ENCODE results near the gene IARS1.

The IARS1 gene

GRCh38 chr9:92247981-92248380 is 45.5 kb downstream of the IARS1 start:
- Histone ChIP-seq H3K4me3 (ENCODE audit: low read length in 2 of 2) (no peak overlapping the region), H3K9ac (ENCODE audit: low read depth in 1 of 2, low read length in 2 of 2) (no peak overlapping the region), H3K27ac (ENCODE audit: low read depth in 2 of 2, low read length in 2 of 2) (no peak overlapping the region), H3K9me3 (ENCODE audit: control insufficient read depth in 2 of 2, low read length in 2 of 2) (no peaks in the 10 kb centered on the region), H3K36me3 (ENCODE audit: control insufficient read depth in 2 of 2, insufficient read depth in 2 of 2, low read length in 2 of 2) (peaks cover 76 to 87% of the 10 kb centered on the region in 2 donors), H3K27me3 (ENCODE audit: control insufficient read depth in 2 of 2, insufficient read depth in 2 of 2, low read length in 2 of 2) (no peaks in the 10 kb centered on the region), H3K4me1 (ENCODE audit: control insufficient read depth in 2 of 2, insufficient read depth in 2 of 2, low read length in 2 of 2) (no peaks in the 10 kb centered on the region)

DNA sequence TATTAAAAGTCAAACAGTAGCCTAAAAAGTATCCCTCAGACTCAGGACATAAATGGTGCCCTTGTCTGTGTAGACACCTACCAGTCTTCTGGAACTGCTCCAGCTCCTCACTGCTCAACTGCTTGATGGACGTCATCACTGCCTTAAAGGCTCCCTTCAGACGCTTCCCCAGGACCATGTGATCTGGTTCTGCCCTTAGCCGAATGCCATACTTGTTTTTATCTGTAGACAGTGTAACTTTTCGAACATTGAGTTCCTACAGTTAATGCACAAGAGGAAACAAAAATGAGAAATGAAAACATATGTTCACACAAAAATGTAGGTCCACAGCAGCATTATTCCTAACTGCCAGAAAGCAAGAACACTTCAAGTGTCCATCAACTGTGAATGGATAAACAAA is 46.2 kb downstream of the IARS1 start:
- no peak overlapping the region for H3K9ac ChIP-seq (ENCODE audit: low read depth in 1 of 2, low read length in 2 of 2)
- H3K36me3 ChIP-seq (ENCODE audit: control insufficient read depth in 2 of 2, insufficient read depth in 2 of 2, low read length in 2 of 2) = peaks cover 78 to 88% of the 10 kb centered on the region in 2 donors
- H3K27me3 ChIP-seq (ENCODE audit: control insufficient read depth in 2 of 2, insufficient read depth in 2 of 2, low read length in 2 of 2) = no peaks in the 10 kb centered on the region
- no peak overlapping the region for H3K4me3 ChIP-seq (ENCODE audit: low read length in 2 of 2)
- no peaks in the 10 kb centered on the region for H3K9me3 ChIP-seq (ENCODE audit: control insufficient read depth in 2 of 2, low read length in 2 of 2)
- no peak overlapping the region for H3K27ac ChIP-seq (ENCODE audit: low read depth in 2 of 2, low read length in 2 of 2)
- no peaks in the 10 kb centered on the region for H3K4me1 ChIP-seq (ENCODE audit: control insufficient read depth in 2 of 2, insufficient read depth in 2 of 2, low read length in 2 of 2)

GRCh38 chr9:92245005-92245797 is 48.3 kb downstream of the IARS1 start:
- no peak overlapping the region for H3K4me3 ChIP-seq (ENCODE audit: low read length in 2 of 2)
- H3K27me3 ChIP-seq (ENCODE audit: control insufficient read depth in 2 of 2, insufficient read depth in 2 of 2, low read length in 2 of 2) = no peaks in the 10 kb centered on the region
- H3K9me3 ChIP-seq (ENCODE audit: control insufficient read depth in 2 of 2, low read length in 2 of 2) = no peaks in the 10 kb centered on the region
- no peaks in the 10 kb centered on the region for H3K4me1 ChIP-seq (ENCODE audit: control insufficient read depth in 2 of 2, insufficient read depth in 2 of 2, low read length in 2 of 2)
- peaks cover 74 to 87% of the 10 kb centered on the region in 2 donors for H3K36me3 ChIP-seq (ENCODE audit: control insufficient read depth in 2 of 2, insufficient read depth in 2 of 2, low read length in 2 of 2)
- H3K27ac ChIP-seq (ENCODE audit: low read depth in 2 of 2, low read length in 2 of 2) = no peak overlapping the region
- no peak overlapping the region for H3K9ac ChIP-seq (ENCODE audit: low read depth in 1 of 2, low read length in 2 of 2)

Measured in mucosa of rectum (tissue), 2 donors.